ENCODE measurements around the gene MRPL11.

- no peak for TF ChIP-seq CTCF (IDR thresholded peaks at IDR 0.05)
- TF ChIP-seq EP300 (IDR thresholded peaks at IDR 0.05): no peak
These were observed 607 bp downstream of the MRPL11 start for GRCh38 chr11:66437979-66438503.
